Measurements from ENCODE around the gene LPP. TPM values are rescaled to one million over a fixed set of nuclear protein-coding genes. Genes with fewer than 3 reads are reported as not detected.
A peak's percentile ranks its signal among the peaks of the same experiment; 100 is the strongest.

Gene LPP
- total RNA-seq, 1 experiment from 2014 or later, result 148 TPM

- Histone ChIP-seq H3K4me3 (no peak overlapping the region), H3K9me2 (ENCODE audit: insufficient read depth) (no peaks in the 10 kb centered on the region), H3K27ac (no peak overlapping the region), H3F3A (ENCODE audit: insufficient read depth, low read depth) (peaks cover 6% of the 10 kb centered on the region; the same call in 1 of the 2 replicates), H4K20me1 (ENCODE audit: insufficient read depth) (no peaks in the 10 kb centered on the region), H3K9me3 (ENCODE audit: insufficient read depth, low read depth) (0 out of 2 replicates have a peak, but pooled peaks cover 6% of the 10 kb centered on the region), H3K79me2 (ENCODE audit: low read depth) (peaks cover 9% of the 10 kb centered on the region), H3K36me3 (ENCODE audit: low read depth) (no peaks in the 10 kb centered on the region), H3K4me1 (replicated peaks; ENCODE audit: insufficient read depth) (peaks cover 10% of the 10 kb centered on the region), H3K27me3 (ENCODE audit: insufficient read depth, low read depth) (no peaks in the 10 kb centered on the region), H3K4me2 (no peak overlapping the region), H2AFZ (no peak overlapping the region)
- POLR2A ChIA-PET (ENCODE audit: unreplicated experiment), result no interaction called here
- DNase-seq, result peak in 1 of 2 experiments; percentile 30
- BruUV-seq (replicated peaks), result no TSS peak
- intact Hi-C loops (cut with micrococcal nuclease; ENCODE audit: unreplicated experiment), result no loop called here
- CTCF ChIA-PET, result no interaction called here
- TF ChIP-seq CTCF (conservative IDR thresholded peaks at IDR 0.05), result no peak
- no peak for TF ChIP-seq EZH2 (IDR thresholded peaks at IDR 0.05; ENCODE audit: low read depth)
Measured at GRCh38 chr3:188147782-188148181, 6.2 kb upstream of the LPP start.

DNA sequence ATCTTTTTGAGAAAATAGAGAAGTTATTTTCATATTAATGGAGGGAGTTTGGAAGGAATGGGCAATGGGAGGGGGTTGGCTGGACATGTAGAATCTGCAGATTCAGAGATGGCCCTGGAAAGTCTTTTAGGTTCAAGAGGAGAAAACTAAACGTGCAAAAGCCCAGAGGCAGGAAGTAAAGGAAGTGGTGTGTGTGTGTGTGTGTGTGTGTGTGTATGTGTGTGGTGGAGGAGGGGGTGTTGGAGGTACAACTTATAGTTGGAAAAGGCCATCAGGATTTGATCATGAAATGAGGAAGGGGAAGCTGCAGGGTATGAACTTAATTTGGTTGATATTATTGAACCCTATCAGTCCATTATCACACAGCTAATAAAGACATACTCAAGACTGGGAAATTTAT is 5.6 kb upstream of the LPP start:
- Histone ChIP-seq H3K27ac (no peak overlapping the region), H3F3A (ENCODE audit: insufficient read depth, low read depth) (peaks cover 10% of the 10 kb centered on the region; the same call in 1 of the 2 replicates), H4K20me1 (ENCODE audit: insufficient read depth) (no peaks in the 10 kb centered on the region), H3K4me1 (replicated peaks; ENCODE audit: insufficient read depth) (peaks cover 11% of the 10 kb centered on the region), H3K27me3 (ENCODE audit: insufficient read depth, low read depth) (no peaks in the 10 kb centered on the region), H3K36me3 (ENCODE audit: low read depth) (no peaks in the 10 kb centered on the region), H3K4me3 (no peak overlapping the region), H2AFZ (no peak overlapping the region), H3K4me2 (no peak overlapping the region), H3K79me2 (ENCODE audit: low read depth) (peaks cover 15% of the 10 kb centered on the region), H3K9me3 (ENCODE audit: insufficient read depth, low read depth) (0 out of 2 replicates have a peak, but pooled peaks cover 6% of the 10 kb centered on the region), H3K9me2 (ENCODE audit: insufficient read depth) (no peaks in the 10 kb centered on the region)
- BruUV-seq (replicated peaks), result no TSS peak
- ChIA-PET CTCF (interaction anchor here (0.7 kb wide), 1 partner anchor 36 kb away, joined by 5 read pairs; no protein-coding TSS in a partner anchor), POLR2A (ENCODE audit: unreplicated experiment) (interaction anchor here (0.7 kb wide), 1 partner anchor 402 kb away, joined by 8 read pairs; no protein-coding TSS in a partner anchor)
- no peak for DNase-seq
- intact Hi-C loops (cut with micrococcal nuclease; ENCODE audit: unreplicated experiment), result no loop called here
- no peak for TF ChIP-seq CTCF (conservative IDR thresholded peaks at IDR 0.05)

GRCh38 chr3:188149587-188149986 is 4.4 kb upstream of the LPP start:
- Histone ChIP-seq H3K9me2 (ENCODE audit: insufficient read depth) (no peaks in the 10 kb centered on the region), H3F3A (ENCODE audit: insufficient read depth, low read depth) (peaks cover 13% of the 10 kb centered on the region; the same call in 1 of the 2 replicates), H3K4me3 (no peak overlapping the region), H4K20me1 (ENCODE audit: insufficient read depth) (no peaks in the 10 kb centered on the region), H3K4me1 (replicated peaks; ENCODE audit: insufficient read depth) (peaks cover 14% of the 10 kb centered on the region), H3K9me3 (ENCODE audit: insufficient read depth, low read depth) (0 out of 2 replicates have a peak, but pooled peaks cover 6% of the 10 kb centered on the region), H3K4me2 (no peak overlapping the region), H2AFZ (no peak overlapping the region), H3K79me2 (ENCODE audit: low read depth) (peaks cover 21% of the 10 kb centered on the region), H3K27me3 (ENCODE audit: insufficient read depth, low read depth) (no peaks in the 10 kb centered on the region), H3K27ac (no peak overlapping the region), H3K36me3 (ENCODE audit: low read depth) (no peaks in the 10 kb centered on the region)
- DNase-seq, result no peak
- POLR2A ChIA-PET (ENCODE audit: unreplicated experiment), result no interaction called here
- intact Hi-C loops (cut with micrococcal nuclease; ENCODE audit: unreplicated experiment), result no loop called here
- CTCF ChIA-PET, result interaction anchor here (0.7 kb wide), 1 partner anchor 411 kb away, joined by 5 read pairs; no protein-coding TSS in a partner anchor
- no peak for TF ChIP-seq CTCF (conservative IDR thresholded peaks at IDR 0.05)
- no TSS peak for BruUV-seq (replicated peaks)

Data from PC-9 (cell line).